Measurements from ENCODE around the gene GALNT1. TPM values are rescaled to one million over a fixed set of nuclear protein-coding genes. Genes with fewer than 3 reads are reported as not detected.
A peak's percentile ranks its signal among the peaks of the same experiment; 100 is the strongest.

Gene GALNT1
- total and polyA plus RNA-seq, 2 of the 4 experiments (the other 2 are of a cell fraction), result 24.9 to 43.9 TPM

GRCh38 chr18:35729991-35730668, 148.6 kb downstream of the GALNT1 start:
- ATAC-seq (ENCODE audit: low read depth), result no peak
- peaks cover 2% of the 10 kb centered on the region; the same call in 1 of the 2 replicates for H3K27me3 ChIP-seq (ENCODE audit: control insufficient read depth, insufficient read depth, low read length)
- no peak overlapping the region for H2AK9ac ChIP-seq (replicated peaks; ENCODE audit: low read depth, low read length, poor library complexity)
- no peak overlapping the region for H3K23ac ChIP-seq (ENCODE audit: low read depth, low read length)
- no peak for TF ChIP-seq CEBPB (IDR thresholded peaks at IDR 0.05; ENCODE audit: low read depth, low read length)
- TF ChIP-seq ELK1 (IDR thresholded peaks at IDR 0.05; ENCODE audit: borderline replicate concordance, low read depth, low read length), result no peak
- TF ChIP-seq USF2 (IDR thresholded peaks at IDR 0.05; ENCODE audit: low read depth, low read length), result no peak
- TF ChIP-seq MAZ (IDR thresholded peaks at IDR 0.05; ENCODE audit: borderline replicate concordance, low read depth, low read length), result no peak
- TF ChIP-seq POLR2A (IDR thresholded peaks at IDR 0.05; ENCODE audit: low read depth, low read length), result no peak
- no peak overlapping the region for H3K27ac ChIP-seq (ENCODE audit: insufficient read depth, low read length)
- DNase-seq, result no peak
- H2BK15ac ChIP-seq (ENCODE audit: low read depth, low read length), result no peak overlapping the region
- H2BK120ac ChIP-seq (ENCODE audit: low read depth, low read length), result no peak overlapping the region
- WGBS, 2 experiments (ENCODE audit: extremely low coverage in 2 of 2, insufficient read length in 1 of 2), result 13% methylated on average over 1 of the region's 3 CpGs; no CpG with 5 or more reads in 1 of the 2 experiments
- no peak overlapping the region for H3K4me3 ChIP-seq (ENCODE audit: insufficient read depth, low read depth, low read length)
- H3K9me1 ChIP-seq (ENCODE audit: insufficient read depth, low read length), result peaks cover 3% of the 10 kb centered on the region; the same call in 1 of the 2 replicates
- H3K4me2 ChIP-seq (ENCODE audit: low read depth, low read length), result peak overlapping the region; percentile 75; the same call in 1 of the 2 replicates
- H2BK5ac ChIP-seq (ENCODE audit: low read depth, low read length, poor library complexity, severe bottlenecking), result no peak overlapping the region
- no peaks in the 10 kb centered on the region for H4K20me1 ChIP-seq (ENCODE audit: insufficient read depth, low read length)
- ChIA-PET POLR2A (ENCODE audit: unreplicated experiment) (no interaction called here), CTCF (no interaction called here)
- in situ Hi-C loops (cut with MboI; ENCODE audit: low sequenced_read_pairs), result no loop called here
- no peak overlapping the region for H3K14ac ChIP-seq (replicated peaks; ENCODE audit: low read depth, low read length)
- H4K91ac ChIP-seq (ENCODE audit: insufficient read depth, low read depth, low read length), result no peak overlapping the region
- BruUV-seq (replicated peaks), result no TSS peak
- intact Hi-C loops (cut with micrococcal nuclease), result no loop called here
- no peaks in the 10 kb centered on the region for H3K79me1 ChIP-seq (ENCODE audit: low read depth in 1 of 2, low read length in 2 of 2)
- dilution Hi-C loops (cut with HindIII; ENCODE audit: low sequenced_read_pairs, unreplicated experiment), result no loop called here
- H3K4ac ChIP-seq (ENCODE audit: low read depth, low read length), result no peak overlapping the region
- no peak overlapping the region for H2BK20ac ChIP-seq (ENCODE audit: low read depth, low read length)
- no peak overlapping the region for H2AK5ac ChIP-seq (ENCODE audit: low read depth, low read length)
- H4K5ac ChIP-seq (ENCODE audit: low read depth, low read length), result no peak overlapping the region
- H3K9ac ChIP-seq (ENCODE audit: low read depth, low read length), result no peak overlapping the region
- H3K18ac ChIP-seq (ENCODE audit: low read depth, low read length), result no peak overlapping the region
- no peaks in the 10 kb centered on the region for H3K36me3 ChIP-seq (ENCODE audit: control insufficient read depth, insufficient read depth, low read length)
- H2AFZ ChIP-seq (replicated peaks; ENCODE audit: low read length, poor library complexity), result no peak overlapping the region
- H3K4me1 ChIP-seq (ENCODE audit: control insufficient read depth, insufficient read depth, low read length), result no peaks in the 10 kb centered on the region
- H3K56ac ChIP-seq (ENCODE audit: extremely low read depth, insufficient read depth, low read length), result no peak overlapping the region
- no peaks in the 10 kb centered on the region for H3K9me3 ChIP-seq (ENCODE audit: control insufficient read depth, insufficient read depth, low read length)
- H4K8ac ChIP-seq (ENCODE audit: low read depth in 2 of 2, low read length in 2 of 2), result no peak overlapping the region
